Activated CD8-positive, alpha-beta T cell treated with anti-CD3 and anti-CD28 coated beads, Interleukin-2, amount 10 ng/mL, durations not matched to agents 7 days and 5 days (primary cell): Measurements from ENCODE around the gene PRUNE2. TPM values are rescaled to one million over a fixed set of nuclear protein-coding genes. Genes with fewer than 3 reads are reported as not detected.
"Not testable (repeated sequence)": the region's sequence is repeated elsewhere in the genome, so short reads cannot be mapped to it uniquely, and the experiment has no call there.

Experiments
- ATAC-seq: fragments of 150-1000 bp; cut with Tn5 transposase; one replicate; pipeline ENCODE4 v1.10.0; 2021; ENCODE audit warnings: moderate library complexity
- CTCF ChIA-PET: fragments of 350-600 bp; sonication (Branson Sonifier 250); formaldehyde crosslinking; loops from one replicate; lab custom pipeline; 2021; ENCODE audit warnings: antibody characterized with exemption; lab: Charles Lee
- POLR2A ChIA-PET: fragments of 350-600 bp; sonication (Branson Sonifier 250); formaldehyde crosslinking; loops from one replicate; lab custom pipeline; 2021; ENCODE audit warnings: antibody characterized with exemption; lab: Charles Lee
- DNase-seq: peaks from one replicate; pipeline ENCODE4 v3.0.0-alpha.2; 2020
- H3K27ac Mint-ChIP-seq: one replicate; pipeline ENCODE4 v1.8.0; 2021; ENCODE audit warnings: mild to moderate bottlenecking, mixed read lengths
- H3K27me3 Mint-ChIP-seq: one replicate; pipeline ENCODE4 v1.8.0; 2021; ENCODE audit warnings: low read depth, mixed read lengths
- H3K36me3 Mint-ChIP-seq: one replicate; pipeline ENCODE4 v1.8.0; 2021; ENCODE audit warnings: low read depth, mixed read lengths
- H3K4me1 Mint-ChIP-seq: one replicate; pipeline ENCODE4 v1.8.0; 2021; ENCODE audit warnings: low read depth, mixed read lengths
- H3K4me3 Mint-ChIP-seq: one replicate; pipeline ENCODE4 v1.8.0; 2021; ENCODE audit warnings: mild to moderate bottlenecking, mixed read lengths
- H3K9me3 Mint-ChIP-seq: one replicate; pipeline ENCODE4 v1.8.0; 2022; ENCODE audit warnings: mixed read lengths; ENCODE audit not compliant: insufficient read depth
- total RNA-seq, 2 experiments: library from RNA; stranded (reverse); gene quantifications; one replicate each; pipeline ENCODE4 v1.2.3, GENCODE V29; 2021

PRUNE2 gene
- total RNA-seq, 2 experiments from 2014 or later = 0.16 to 0.52 TPM

GRCh38 chr9:76880210-76880609 lies 25.7 kb downstream of the PRUNE2 start:
- POLR2A ChIA-PET = no interaction called here
- H3K36me3 Mint-ChIP-seq = no peaks in the 10 kb centered on the region
- no peaks in the 10 kb centered on the region for H3K4me1 Mint-ChIP-seq
- H3K27me3 Mint-ChIP-seq = no peaks in the 10 kb centered on the region
- H3K27ac Mint-ChIP-seq = no peak overlapping the region
- CTCF ChIA-PET = no interaction called here
- H3K9me3 Mint-ChIP-seq = no peaks in the 10 kb centered on the region
- H3K4me3 Mint-ChIP-seq = no peak overlapping the region
- DNase-seq = no peak
- no peak for ATAC-seq

GRCh38 chr9:76878933-76879332 lies 27.0 kb downstream of the PRUNE2 start:
- Mint-ChIP-seq H3K27me3 (peaks cover under 1% of the 10 kb centered on the region), H3K9me3 (no peaks in the 10 kb centered on the region), H3K4me3 (no peak overlapping the region), H3K36me3 (no peaks in the 10 kb centered on the region), H3K4me1 (no peaks in the 10 kb centered on the region), H3K27ac (no peak overlapping the region)
- POLR2A ChIA-PET = no interaction called here
- ATAC-seq (no peak), DNase-seq (no peak)
- CTCF ChIA-PET = no interaction called here

GRCh38 chr9:76877961-76878360 lies 28.0 kb downstream of the PRUNE2 start:
- POLR2A ChIA-PET = no interaction called here
- DNase-seq (no peak), ATAC-seq (no peak)
- H3K4me3 Mint-ChIP-seq = no peak overlapping the region
- no peaks in the 10 kb centered on the region for H3K4me1 Mint-ChIP-seq
- H3K27me3 Mint-ChIP-seq = peaks cover 5% of the 10 kb centered on the region
- H3K9me3 Mint-ChIP-seq = no peaks in the 10 kb centered on the region
- CTCF ChIA-PET = no interaction called here
- no peaks in the 10 kb centered on the region for H3K36me3 Mint-ChIP-seq
- no peak overlapping the region for H3K27ac Mint-ChIP-seq

GRCh38 chr9:76876098-76876497 lies 29.8 kb downstream of the PRUNE2 start:
- ChIA-PET POLR2A (no interaction called here), CTCF (no interaction called here)
- no peaks in the 10 kb centered on the region for H3K9me3 Mint-ChIP-seq
- no peak for DNase-seq
- no peak overlapping the region for H3K27ac Mint-ChIP-seq
- ATAC-seq = no peak
- peaks cover 9% of the 10 kb centered on the region for H3K27me3 Mint-ChIP-seq
- H3K4me1 Mint-ChIP-seq = no peaks in the 10 kb centered on the region
- H3K4me3 Mint-ChIP-seq = no peak overlapping the region
- H3K36me3 Mint-ChIP-seq = no peaks in the 10 kb centered on the region

GRCh38 chr9:76873821-76874220 lies 32.1 kb downstream of the PRUNE2 start:
- Mint-ChIP-seq H3K36me3 (no peaks in the 10 kb centered on the region), H3K4me3 (no peak overlapping the region), H3K9me3 (no peaks in the 10 kb centered on the region), H3K4me1 (no peaks in the 10 kb centered on the region), H3K27me3 (peaks cover 9% of the 10 kb centered on the region), H3K27ac (no peak overlapping the region)
- ATAC-seq (no peak), DNase-seq (no peak)
- POLR2A ChIA-PET = no interaction called here
- CTCF ChIA-PET = no interaction called here

GRCh38 chr9:76873056-76873792 lies 32.7 kb downstream of the PRUNE2 start:
- H3K27me3 Mint-ChIP-seq = peaks cover 11% of the 10 kb centered on the region
- POLR2A ChIA-PET = no interaction called here
- ATAC-seq = no peak

GRCh38 chr9:76868897-76869296 lies 37.0 kb downstream of the PRUNE2 start:
- Mint-ChIP-seq H3K4me1 (no peaks in the 10 kb centered on the region), H3K36me3 (no peaks in the 10 kb centered on the region), H3K27ac (no peak overlapping the region), H3K27me3 (peaks cover 12% of the 10 kb centered on the region), H3K9me3 (no peaks in the 10 kb centered on the region), H3K4me3 (no peak overlapping the region)
- POLR2A ChIA-PET = no interaction called here
- DNase-seq (no peak), ATAC-seq (no peak)
- CTCF ChIA-PET = no interaction called here

More at GRCh38 chr9:76873056-76873792, 32.7 kb downstream of the PRUNE2 start:
- no peak overlapping the region for H3K27ac Mint-ChIP-seq
- no peaks in the 10 kb centered on the region for H3K4me1 Mint-ChIP-seq
- no peak overlapping the region for H3K4me3 Mint-ChIP-seq
- H3K36me3 Mint-ChIP-seq = no peaks in the 10 kb centered on the region
- no peak for DNase-seq
- H3K9me3 Mint-ChIP-seq = no peaks in the 10 kb centered on the region
- CTCF ChIA-PET = no interaction called here

GRCh38 chr9:76866689-76867088 lies 39.2 kb downstream of the PRUNE2 start:
- no peak for DNase-seq
- POLR2A ChIA-PET = no interaction called here

GRCh38 chr9:76863832-76864231 lies 42.1 kb downstream of the PRUNE2 start:
- ATAC-seq (no peak), DNase-seq (no peak)
- Mint-ChIP-seq H3K9me3 (no peaks in the 10 kb centered on the region), H3K36me3 (no peaks in the 10 kb centered on the region), H3K4me3 (no peak overlapping the region), H3K27ac (no peak overlapping the region), H3K27me3 (peaks cover 4% of the 10 kb centered on the region), H3K4me1 (no peaks in the 10 kb centered on the region)
- CTCF ChIA-PET = no interaction called here
- POLR2A ChIA-PET = no interaction called here

More at GRCh38 chr9:76866689-76867088, 39.2 kb downstream of the PRUNE2 start:
- no peak overlapping the region for H3K4me3 Mint-ChIP-seq
- peaks cover 4% of the 10 kb centered on the region for H3K27me3 Mint-ChIP-seq
- H3K27ac Mint-ChIP-seq = no peak overlapping the region
- H3K4me1 Mint-ChIP-seq = no peaks in the 10 kb centered on the region
- H3K36me3 Mint-ChIP-seq = no peaks in the 10 kb centered on the region
- ATAC-seq = no peak
- CTCF ChIA-PET = no interaction called here
- no peaks in the 10 kb centered on the region for H3K9me3 Mint-ChIP-seq

GRCh38 chr9:76859860-76860259 lies 46.1 kb downstream of the PRUNE2 start:
- CTCF ChIA-PET = no interaction called here
- no peak overlapping the region for H3K27ac Mint-ChIP-seq
- no peaks in the 10 kb centered on the region for H3K9me3 Mint-ChIP-seq
- ATAC-seq = no peak
- H3K27me3 Mint-ChIP-seq = no peaks in the 10 kb centered on the region
- no peak for DNase-seq
- POLR2A ChIA-PET = no interaction called here
- no peaks in the 10 kb centered on the region for H3K4me1 Mint-ChIP-seq
- H3K4me3 Mint-ChIP-seq = no peak overlapping the region
- H3K36me3 Mint-ChIP-seq = no peaks in the 10 kb centered on the region

GRCh38 chr9:76858248-76858647 lies 47.7 kb downstream of the PRUNE2 start:
- H3K9me3 Mint-ChIP-seq, H3K36me3 Mint-ChIP-seq, DNase-seq, POLR2A ChIA-PET, H3K27me3 Mint-ChIP-seq, ATAC-seq, H3K27ac Mint-ChIP-seq, H3K4me1 Mint-ChIP-seq, CTCF ChIA-PET, H3K4me3 Mint-ChIP-seq: not testable (repeated sequence)

- no peak overlapping the region for H3K4me3 Mint-ChIP-seq
- ATAC-seq = no peak
- CTCF ChIA-PET = no interaction called here
- POLR2A ChIA-PET = no interaction called here
- no peaks in the 10 kb centered on the region for H3K9me3 Mint-ChIP-seq
- H3K36me3 Mint-ChIP-seq = no peaks in the 10 kb centered on the region
- H3K27me3 Mint-ChIP-seq = no peaks in the 10 kb centered on the region
- H3K4me1 Mint-ChIP-seq = no peaks in the 10 kb centered on the region
- no peak for DNase-seq
- H3K27ac Mint-ChIP-seq = no peak overlapping the region
These were observed 49.9 kb downstream of the PRUNE2 start for GRCh38 chr9:76856016-76856415.

GRCh38 chr9:76855015-76855414 lies 50.9 kb downstream of the PRUNE2 start:
- Mint-ChIP-seq H3K4me3 (no peak overlapping the region), H3K27me3 (no peaks in the 10 kb centered on the region), H3K36me3 (no peaks in the 10 kb centered on the region), H3K9me3 (no peaks in the 10 kb centered on the region), H3K27ac (no peak overlapping the region), H3K4me1 (no peaks in the 10 kb centered on the region)
- DNase-seq (no peak), ATAC-seq (no peak)
- CTCF ChIA-PET = no interaction called here
- POLR2A ChIA-PET = no interaction called here
